GM23338 (cell line): ENCODE results near the gene FRZB. TPM values are rescaled to one million over a fixed set of nuclear protein-coding genes. Genes with fewer than 3 reads are reported as not detected.

Experiments
- ATAC-seq: fragments of 200-7000 bp; cut with Tn5 transposase; 3 replicates; pipeline ENCODE4 v1.9.1; 2020
- DNase-seq: peaks from one replicate; pipeline ENCODE4 v3.0.0-alpha.2; 2015; ENCODE audit warnings: low spot score
- H2AFZ ChIP-seq: fragments of 200-600 bp; sonication (generic); 2 replicates; pipeline ENCODE4 v1.8.0; 2016; ENCODE audit warnings: antibody characterized with exemption, mild to moderate bottlenecking, moderate library complexity
- H3F3A ChIP-seq: fragments of 200-600 bp; sonication (generic); replicated peaks from 2 replicates; pipeline ENCODE4 v1.8.0; 2017; ENCODE audit warnings: antibody characterized with exemption, mixed run types, low read depth
- H3K27ac ChIP-seq: fragments of 200-600 bp; sonication (generic); 2 replicates; pipeline ENCODE4 v1.6.1; 2016; ENCODE audit warnings: low read depth
- H3K27me3 ChIP-seq: fragments of 200-600 bp; sonication (generic); 2 replicates; pipeline ENCODE4 v1.8.0; 2016; ENCODE audit warnings: mild to moderate bottlenecking, mixed run types, moderate library complexity; ENCODE audit not compliant: insufficient read depth
- H3K36me3 ChIP-seq: fragments of 200-600 bp; sonication (generic); 2 replicates; pipeline ENCODE4 v1.8.0; 2016; ENCODE audit warnings: mild to moderate bottlenecking; ENCODE audit not compliant: insufficient read depth
- H3K4me1 ChIP-seq: fragments of 200-600 bp; sonication (generic); 2 replicates; pipeline ENCODE4 v1.8.0; 2016; ENCODE audit warnings: mild to moderate bottlenecking, moderate library complexity; ENCODE audit not compliant: insufficient read depth
- H3K4me2 ChIP-seq: fragments of 200-600 bp; sonication (generic); 2 replicates; pipeline ENCODE4 v1.7.1; 2017; ENCODE audit warnings: mixed run types
- H3K4me3 ChIP-seq: fragments of 200-600 bp; sonication (generic); 2 replicates; pipeline ENCODE4 v1.6.1; 2016; ENCODE audit warnings: mixed run types
- H3K79me2 ChIP-seq: fragments of 200-600 bp; sonication (generic); replicated peaks from 2 replicates; pipeline ENCODE4 v1.8.0; 2017; ENCODE audit warnings: mild to moderate bottlenecking; ENCODE audit not compliant: insufficient read depth
- H3K9me2 ChIP-seq: fragments of 200-600 bp; sonication (generic); 2 replicates; pipeline ENCODE4 v1.8.0; 2017; ENCODE audit not compliant: insufficient read depth
- H4K20me1 ChIP-seq: fragments of 200-600 bp; sonication (generic); replicated peaks from 2 replicates; pipeline ENCODE4 v1.8.0; 2017; ENCODE audit warnings: mild to moderate bottlenecking; ENCODE audit not compliant: insufficient read depth
- H3K27ac Mint-ChIP-seq: 2 replicates; pipeline ENCODE4 v1.8.0; 2020; ENCODE audit warnings: inconsistent platforms, mild to moderate bottlenecking, moderate library complexity, mixed read lengths
- H3K27me3 Mint-ChIP-seq: 3 replicates; pipeline ENCODE4 v1.8.0; 2022; ENCODE audit warnings: low read depth, mild to moderate bottlenecking, moderate library complexity, mixed read lengths, inconsistent platforms; ENCODE audit not compliant: insufficient read depth, poor library complexity
- H3K36me3 Mint-ChIP-seq: 3 replicates; pipeline ENCODE4 v1.8.0; 2021; ENCODE audit warnings: low read depth, mild to moderate bottlenecking, inconsistent platforms, moderate library complexity, mixed read lengths
- H3K4me1 Mint-ChIP-seq: 3 replicates; pipeline ENCODE4 v1.8.0; 2020; ENCODE audit warnings: mild to moderate bottlenecking, inconsistent platforms, mixed read lengths
- H3K4me3 Mint-ChIP-seq: 3 replicates; pipeline ENCODE4 v1.8.0; 2021; ENCODE audit warnings: moderate library complexity, mild to moderate bottlenecking, inconsistent platforms, mixed read lengths
- H3K9me3 Mint-ChIP-seq: 3 replicates; pipeline ENCODE4 v1.8.0; 2020; ENCODE audit warnings: moderate library complexity, mild to moderate bottlenecking, inconsistent platforms, mixed read lengths
- EZH2phosphoT487 ChIP-seq: fragments of 200-600 bp; sonication (generic); IDR thresholded peaks from one replicate; pipeline ENCODE4 v1.8.1; 2018; ENCODE audit warnings: antibody characterized with exemption; ENCODE audit not compliant: unreplicated experiment
- ZNF331 ChIP-seq: fragments of 250-450 bp; sonication (Bioruptor Pico); IDR thresholded peaks from 2 replicates; pipeline ENCODE4 v1.5.0; 2020; ENCODE audit warnings: low read depth, mild to moderate bottlenecking, moderate library complexity
- ZNF462 ChIP-seq: fragments of 250-450 bp; sonication (Bioruptor Pico); IDR thresholded peaks from 2 replicates; pipeline ENCODE4 v1.5.0; 2020; ENCODE audit warnings: mild to moderate bottlenecking, moderate library complexity
- polyA plus RNA-seq: library from polyadenylated mRNA; unstranded; fragments of >200 nt; fragmentation: Nextera tagmentation; extraction: Ambion mirVana; gene quantifications from 2 replicates; pipeline ENCODE4 v1.2.1, GENCODE V29; 2016
- total RNA-seq: library from RNA; depleted of rRNA; stranded (reverse); fragments of >200 nt; shearing (Covaris generic); gene quantifications from 2 replicates; pipeline ENCODE4 v1.2.3, GENCODE V29; 2014
- TF ChIP-seq, protein P1 (sequence below): IDR thresholded peaks from one replicate; pipeline ENCODE4 v1.6.1; 2018; ENCODE audit warnings: antibody characterized with exemption; ENCODE audit not compliant: unreplicated experiment

The FRZB gene
- total and polyA plus RNA-seq, 2 experiments from 2014 or later = 0.52 to 1.2 TPM

DNA sequence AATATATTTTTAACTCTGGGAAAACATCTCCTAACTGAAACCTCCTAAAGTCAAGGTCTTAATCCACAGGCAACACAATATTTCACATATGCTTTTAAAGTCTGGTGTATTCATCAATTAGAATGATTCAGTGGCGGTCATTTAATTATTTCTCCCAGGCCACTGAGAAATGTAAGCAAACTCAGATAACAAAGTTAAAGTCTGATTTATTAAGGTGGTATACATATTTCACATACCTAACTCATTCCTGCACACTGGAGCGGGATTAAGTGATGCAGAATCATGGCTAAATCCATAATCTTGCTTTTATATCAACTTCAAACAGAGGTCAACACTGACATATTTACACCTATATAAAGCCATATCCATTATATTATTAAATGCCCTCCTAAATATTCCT is 43.7 kb downstream of the FRZB start (continued):
- TF ChIP-seq, protein P1, sequence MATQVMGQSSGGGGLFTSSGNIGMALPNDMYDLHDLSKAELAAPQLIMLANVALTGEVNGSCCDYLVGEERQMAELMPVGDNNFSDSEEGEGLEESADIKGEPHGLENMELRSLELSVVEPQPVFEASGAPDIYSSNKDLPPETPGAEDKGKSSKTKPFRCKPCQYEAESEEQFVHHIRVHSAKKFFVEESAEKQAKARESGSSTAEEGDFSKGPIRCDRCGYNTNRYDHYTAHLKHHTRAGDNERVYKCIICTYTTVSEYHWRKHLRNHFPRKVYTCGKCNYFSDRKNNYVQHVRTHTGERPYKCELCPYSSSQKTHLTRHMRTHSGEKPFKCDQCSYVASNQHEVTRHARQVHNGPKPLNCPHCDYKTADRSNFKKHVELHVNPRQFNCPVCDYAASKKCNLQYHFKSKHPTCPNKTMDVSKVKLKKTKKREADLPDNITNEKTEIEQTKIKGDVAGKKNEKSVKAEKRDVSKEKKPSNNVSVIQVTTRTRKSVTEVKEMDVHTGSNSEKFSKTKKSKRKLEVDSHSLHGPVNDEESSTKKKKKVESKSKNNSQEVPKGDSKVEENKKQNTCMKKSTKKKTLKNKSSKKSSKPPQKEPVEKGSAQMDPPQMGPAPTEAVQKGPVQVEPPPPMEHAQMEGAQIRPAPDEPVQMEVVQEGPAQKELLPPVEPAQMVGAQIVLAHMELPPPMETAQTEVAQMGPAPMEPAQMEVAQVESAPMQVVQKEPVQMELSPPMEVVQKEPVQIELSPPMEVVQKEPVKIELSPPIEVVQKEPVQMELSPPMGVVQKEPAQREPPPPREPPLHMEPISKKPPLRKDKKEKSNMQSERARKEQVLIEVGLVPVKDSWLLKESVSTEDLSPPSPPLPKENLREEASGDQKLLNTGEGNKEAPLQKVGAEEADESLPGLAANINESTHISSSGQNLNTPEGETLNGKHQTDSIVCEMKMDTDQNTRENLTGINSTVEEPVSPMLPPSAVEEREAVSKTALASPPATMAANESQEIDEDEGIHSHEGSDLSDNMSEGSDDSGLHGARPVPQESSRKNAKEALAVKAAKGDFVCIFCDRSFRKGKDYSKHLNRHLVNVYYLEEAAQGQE = no peak
- TF ChIP-seq EZH2phosphoT487 = no peak

DNA sequence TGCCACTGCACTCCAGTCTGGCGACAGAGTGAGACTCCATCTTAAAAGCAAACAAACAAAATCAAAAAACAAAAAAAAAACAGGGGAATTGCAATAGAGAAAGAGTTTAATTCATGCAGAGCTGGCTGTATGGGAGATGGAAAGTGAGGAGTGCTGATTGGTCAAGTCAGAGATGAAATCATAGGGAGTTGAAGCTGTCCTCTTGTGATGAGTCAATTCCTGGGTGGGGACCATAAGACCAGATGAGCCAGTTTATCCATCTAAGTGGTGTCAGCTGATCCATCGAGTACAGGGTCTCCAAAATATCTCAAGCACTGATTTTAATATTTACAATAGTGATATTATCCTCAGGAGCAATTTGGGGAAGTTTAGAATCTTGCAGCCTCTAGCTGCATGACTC is 45.3 kb downstream of the FRZB start:
- no peak for DNase-seq
- Mint-ChIP-seq H3K27me3 (peaks cover 7% of the 10 kb centered on the region), H3K36me3 (no peaks in the 10 kb centered on the region), H3K27ac (no peak overlapping the region), H3K4me1 (peaks cover 37% of the 10 kb centered on the region), H3K4me3 (no peak overlapping the region), H3K9me3 (no peaks in the 10 kb centered on the region)
- Histone ChIP-seq H3K4me2 (no peak overlapping the region), H3K27ac (no peak overlapping the region), H3K36me3 (no peaks in the 10 kb centered on the region), H2AFZ (no peak overlapping the region), H4K20me1 (no peaks in the 10 kb centered on the region), H3F3A (no peaks in the 10 kb centered on the region), H3K4me3 (no peak overlapping the region), H3K9me2 (no peaks in the 10 kb centered on the region), H3K4me1 (peaks cover 37% of the 10 kb centered on the region), H3K27me3 (no peaks in the 10 kb centered on the region), H3K79me2 (no peaks in the 10 kb centered on the region)
- no peak for ATAC-seq
- TF ChIP-seq ZNF331 (CRISPR knock-in tag) = no peak
- TF ChIP-seq, protein P1 = no peak

- Histone ChIP-seq H4K20me1 (no peaks in the 10 kb centered on the region), H2AFZ (0 out of 2 replicates have a peak overlapping the region, but pooled peaks have one; percentile 54), H3K79me2 (no peaks in the 10 kb centered on the region), H3K36me3 (no peaks in the 10 kb centered on the region), H3K27ac (peak overlapping the region; percentile 79; the same call in 1 of the 2 replicates), H3K9me2 (no peaks in the 10 kb centered on the region), H3K4me3 (0 out of 2 replicates have a peak overlapping the region, but pooled peaks have one; percentile 7), H3K27me3 (no peaks in the 10 kb centered on the region), H3F3A (no peaks in the 10 kb centered on the region), H3K4me1 (peaks cover 33% of the 10 kb centered on the region), H3K4me2 (peak overlapping the region; percentile 36)
- no peak overlapping the region; the same call in 2 of the 3 replicates for H3K4me3 Mint-ChIP-seq
- no peaks in the 10 kb centered on the region for H3K36me3 Mint-ChIP-seq
- DNase-seq (no peak), ATAC-seq (peak; percentile 62)
- H3K27ac Mint-ChIP-seq = no peak overlapping the region; the same call in 1 of the 2 replicates
- peaks cover 30% of the 10 kb centered on the region for H3K4me1 Mint-ChIP-seq
- no peaks in the 10 kb centered on the region for H3K9me3 Mint-ChIP-seq
- H3K27me3 Mint-ChIP-seq = peaks cover 2% of the 10 kb centered on the region
- no peak for TF ChIP-seq ZNF462 (CRISPR knock-in tag)
Observed at GRCh38 chr2:182819412-182819811, 47.0 kb downstream of the FRZB start.
